Kidney epithelial cell (primary cell): ENCODE results near the gene HIF1AN. TPM values are rescaled to one million over a fixed set of nuclear protein-coding genes. Genes with fewer than 3 reads are reported as not detected.

ENCODE experiments used
- DNase-seq: peaks from one replicate; pipeline ENCODE4 v3.0.0-alpha.2; 2010; ENCODE audit warnings: low read depth
- H3K27me3 ChIP-seq: 2 replicates; pipeline ENCODE4 v1.6.0; 2011; ENCODE audit warnings: low read length; ENCODE audit not compliant: control insufficient read depth, insufficient read depth
- H3K36me3 ChIP-seq: 2 replicates; pipeline ENCODE4 v1.5.1; 2011; ENCODE audit warnings: low read length; ENCODE audit not compliant: control insufficient read depth, insufficient read depth
- H3K4me3 ChIP-seq: 2 replicates; pipeline ENCODE4 v1.5.1; 2011; ENCODE audit warnings: low read depth, mild to moderate bottlenecking, control low read depth, low read length
- total RNA-seq: library from RNA; depleted of rRNA; stranded (reverse); fragments of >200 nt; gene quantifications from 2 replicates; pipeline ENCODE4 v1.2.3, GENCODE V29; 2015
- TF ChIP-seq, protein P1 (sequence below): IDR thresholded peaks from 2 replicates; pipeline ENCODE4 v1.5.1; 2011; ENCODE audit warnings: mild to moderate bottlenecking, moderate library complexity, low read length, control low read depth, inconsistent platforms; ENCODE audit not compliant: insufficient read depth, poor library complexity, severe bottlenecking

The HIF1AN gene
- total RNA-seq, 1 donor from 2014 or later = 11.4 TPM

DNA sequence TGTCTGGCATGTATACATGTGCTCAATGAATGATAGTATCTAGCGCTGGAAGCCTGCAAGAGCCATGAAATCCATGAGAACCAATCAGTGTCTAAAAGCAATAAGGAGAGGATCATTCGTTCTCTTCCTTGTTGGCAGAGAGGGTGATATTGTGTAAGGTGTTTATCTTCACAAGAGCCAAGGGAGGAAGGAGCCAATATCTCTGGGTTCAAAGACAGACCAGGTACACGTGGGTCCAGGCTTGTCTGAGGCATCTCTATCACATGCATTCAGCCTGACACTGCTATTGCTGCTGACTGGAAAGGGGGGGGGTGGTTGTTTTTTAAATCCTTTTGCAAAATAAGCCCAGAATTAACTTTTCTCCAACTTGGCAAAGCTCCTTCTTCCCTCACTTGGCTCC, 20.1 kb upstream of the HIF1AN start:
- no peak for DNase-seq
- H3K27me3 ChIP-seq = peaks cover 3% of the 10 kb centered on the region

DNA sequence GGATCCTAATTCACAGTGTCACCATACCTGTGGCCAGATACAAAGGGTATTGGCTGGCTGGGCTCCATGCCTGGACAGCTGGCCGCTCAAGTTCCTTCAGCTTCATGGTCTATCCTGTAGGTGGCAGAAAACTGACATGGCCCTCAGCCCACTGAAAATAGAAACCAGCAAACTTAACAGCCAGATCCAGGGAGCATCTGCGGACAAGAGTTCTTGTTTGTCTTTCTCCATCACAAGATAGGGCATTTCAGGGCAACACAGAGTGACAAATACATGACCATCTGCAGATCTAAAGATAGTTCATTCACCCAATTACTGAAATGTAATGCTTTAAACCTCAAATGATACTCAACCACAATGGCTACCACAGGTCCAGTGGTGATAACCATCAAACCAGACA, 18.9 kb upstream of the HIF1AN start:
- no peak for DNase-seq
- TF ChIP-seq, protein P1, sequence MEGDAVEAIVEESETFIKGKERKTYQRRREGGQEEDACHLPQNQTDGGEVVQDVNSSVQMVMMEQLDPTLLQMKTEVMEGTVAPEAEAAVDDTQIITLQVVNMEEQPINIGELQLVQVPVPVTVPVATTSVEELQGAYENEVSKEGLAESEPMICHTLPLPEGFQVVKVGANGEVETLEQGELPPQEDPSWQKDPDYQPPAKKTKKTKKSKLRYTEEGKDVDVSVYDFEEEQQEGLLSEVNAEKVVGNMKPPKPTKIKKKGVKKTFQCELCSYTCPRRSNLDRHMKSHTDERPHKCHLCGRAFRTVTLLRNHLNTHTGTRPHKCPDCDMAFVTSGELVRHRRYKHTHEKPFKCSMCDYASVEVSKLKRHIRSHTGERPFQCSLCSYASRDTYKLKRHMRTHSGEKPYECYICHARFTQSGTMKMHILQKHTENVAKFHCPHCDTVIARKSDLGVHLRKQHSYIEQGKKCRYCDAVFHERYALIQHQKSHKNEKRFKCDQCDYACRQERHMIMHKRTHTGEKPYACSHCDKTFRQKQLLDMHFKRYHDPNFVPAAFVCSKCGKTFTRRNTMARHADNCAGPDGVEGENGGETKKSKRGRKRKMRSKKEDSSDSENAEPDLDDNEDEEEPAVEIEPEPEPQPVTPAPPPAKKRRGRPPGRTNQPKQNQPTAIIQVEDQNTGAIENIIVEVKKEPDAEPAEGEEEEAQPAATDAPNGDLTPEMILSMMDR = peak; percentile 3

More for the DNA sequence above, 20.1 kb upstream of the HIF1AN start:
- TF ChIP-seq, protein P1 = no peak
- H3K4me3 ChIP-seq = no peak overlapping the region
- no peaks in the 10 kb centered on the region for H3K36me3 ChIP-seq

DNA sequence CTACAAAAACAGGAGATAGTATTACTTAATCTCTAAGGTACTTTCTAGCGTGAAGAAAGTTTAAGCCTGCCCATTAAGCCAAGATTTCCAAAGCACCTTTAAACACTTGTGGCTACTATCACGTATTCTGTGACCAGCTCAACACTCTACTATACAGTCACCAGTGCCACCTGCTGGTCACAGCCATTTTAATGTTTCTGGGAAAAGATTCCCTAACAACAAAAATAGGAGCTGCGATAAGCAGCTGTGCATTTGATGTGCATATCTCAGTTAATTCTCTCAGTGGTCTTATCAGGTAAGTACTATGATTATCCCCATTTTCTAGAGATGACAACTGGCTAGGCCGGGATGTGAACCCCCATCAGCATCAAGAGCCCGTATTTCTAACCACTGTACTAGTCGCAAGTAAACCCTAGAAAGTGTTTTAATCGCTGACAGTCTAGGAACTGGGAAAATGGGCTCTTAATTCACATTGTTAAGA, 16.9 kb upstream of the HIF1AN start:
- Histone ChIP-seq H3K27me3 (peaks cover 3% of the 10 kb centered on the region), H3K36me3 (no peaks in the 10 kb centered on the region), H3K4me3 (no peak overlapping the region)
- TF ChIP-seq, protein P1 = peak; percentile 54
- no peak for DNase-seq

More for the DNA sequence above, 18.9 kb upstream of the HIF1AN start:
- H3K4me3 ChIP-seq = no peak overlapping the region
- H3K27me3 ChIP-seq = peaks cover 3% of the 10 kb centered on the region
- H3K36me3 ChIP-seq = no peaks in the 10 kb centered on the region

DNA sequence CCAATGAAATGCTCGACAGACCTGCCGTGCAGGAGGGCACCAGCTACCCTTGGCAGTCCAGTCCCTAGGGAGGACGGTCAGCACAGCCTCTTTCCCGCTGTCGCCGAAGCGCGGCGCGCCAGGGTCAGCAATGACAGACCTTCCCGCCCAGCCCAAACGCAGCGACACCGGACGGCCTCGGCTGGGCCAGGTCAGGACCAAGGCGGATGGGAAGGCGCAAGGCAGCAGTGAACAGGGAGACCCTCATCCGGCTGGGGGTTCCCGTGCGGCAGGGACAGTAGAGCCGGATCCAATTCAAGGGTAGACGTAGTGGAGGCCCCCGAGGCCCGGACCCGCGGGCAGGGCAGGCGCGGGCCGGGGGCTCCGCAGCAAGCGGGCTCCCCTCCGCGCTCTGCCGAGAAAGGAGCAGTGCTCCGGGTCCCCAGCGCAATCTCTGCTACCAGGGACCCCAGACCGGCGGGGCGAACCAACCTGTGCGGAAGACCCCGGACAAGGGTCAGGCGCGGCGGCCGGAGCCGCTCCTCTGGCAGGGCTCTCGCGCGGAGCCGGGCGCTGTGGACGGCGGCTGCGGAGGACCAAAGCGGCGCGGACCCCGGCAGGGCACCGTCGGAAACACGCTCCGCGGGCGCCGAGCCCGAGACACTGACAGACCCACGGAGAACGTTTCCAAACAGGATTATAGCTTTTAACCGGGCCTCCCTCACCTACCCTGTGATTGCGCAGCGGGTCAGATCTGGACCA, 16.3 kb upstream of the HIF1AN start, which contains the start of gene SEC31B:
SEC31B (minus strand) TSS at position 551 of the 741 bp plus-strand sequence. CDS start 2,909 bp downstream, outside the sequence.
- TF ChIP-seq, protein P1 = peak; percentile 14
- H3K27me3 ChIP-seq = peaks cover 3% of the 10 kb centered on the region
- no peak for DNase-seq
- H3K4me3 ChIP-seq = peak within 1 kb of the TSS; percentile 42
- H3K36me3 ChIP-seq = no peaks in the 10 kb centered on the region

DNA sequence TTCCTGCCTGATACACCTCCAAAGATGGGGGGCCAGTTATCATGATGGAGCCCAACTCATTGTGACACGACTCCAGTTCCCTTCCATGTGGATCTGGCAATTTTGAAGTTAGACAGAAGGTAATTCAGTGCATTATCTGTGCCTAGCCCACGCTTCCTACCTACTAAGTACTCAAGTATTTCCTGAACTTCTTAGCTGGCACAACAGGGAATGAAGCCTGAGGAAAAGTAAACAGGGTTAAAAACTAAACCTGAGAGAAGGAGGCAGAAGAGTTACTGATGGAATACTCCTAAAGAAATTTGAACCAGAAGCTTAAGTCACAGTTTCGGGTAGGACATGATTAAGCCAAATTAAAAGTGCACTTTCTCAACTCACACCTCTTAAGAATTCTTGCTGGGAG, 14.9 kb upstream of the HIF1AN start:
- Histone ChIP-seq H3K4me3 (no peak overlapping the region), H3K36me3 (no peaks in the 10 kb centered on the region), H3K27me3 (peaks cover 3% of the 10 kb centered on the region)
- DNase-seq = no peak
- TF ChIP-seq, protein P1 = no peak
